ENCODE measurements around the gene CLEC4M. TPM values are rescaled to one million over a fixed set of nuclear protein-coding genes. Genes with fewer than 3 reads are reported as not detected.

The CLEC4M gene
- total RNA-seq, 2 donors from 2014 or later: not detected

- Histone ChIP-seq H3K27ac (no peak overlapping the region), H3K4me3 (no peak overlapping the region), H3K36me3 (no peaks in the 10 kb centered on the region), H3K9me3 (no peaks in the 10 kb centered on the region), H3K27me3 (replicated peaks; ENCODE audit: insufficient read depth) (peaks cover 10% of the 10 kb centered on the region), H3K4me1 (ENCODE audit: control insufficient read depth in 1 of 2, low read depth in 2 of 2) (no peaks in the 10 kb centered on the region)
- no peak for DNase-seq (ENCODE audit: low spot score)
- no peak for ATAC-seq (ENCODE audit: insufficient number of reproducible peaks, low FRiP score, low read depth)
- no peak for TF ChIP-seq CTCF (IDR thresholded peaks at IDR 0.05)
These were observed 32.6 kb downstream of the CLEC4M start for GRCh38 chr19:7795555-7796161.

GRCh38 chr19:7799640-7800355 is 36.8 kb downstream of the CLEC4M start:
- DNase-seq (ENCODE audit: low spot score): peak; percentile 14
- H3K27me3 ChIP-seq (replicated peaks; ENCODE audit: insufficient read depth): peaks cover 10% of the 10 kb centered on the region
- H3K4me1 ChIP-seq (ENCODE audit: control insufficient read depth in 1 of 2, low read depth in 2 of 2): no peaks in the 10 kb centered on the region
- no peaks in the 10 kb centered on the region for H3K36me3 ChIP-seq
- H3K27ac ChIP-seq: no peak overlapping the region
- TF ChIP-seq CTCF (IDR thresholded peaks at IDR 0.05): peak; percentile 33
- no peak for ATAC-seq (ENCODE audit: insufficient number of reproducible peaks, low FRiP score, low read depth)
- H3K9me3 ChIP-seq: peaks cover 6% of the 10 kb centered on the region
- peak overlapping the region; percentile 36 for H3K4me3 ChIP-seq

GRCh38 chr19:7801020-7801570 is 38.1 kb downstream of the CLEC4M start:
- Histone ChIP-seq H3K4me3 (no peak overlapping the region), H3K9me3 (peaks cover 6% of the 10 kb centered on the region), H3K27me3 (replicated peaks; ENCODE audit: insufficient read depth) (peaks cover 10% of the 10 kb centered on the region), H3K4me1 (ENCODE audit: control insufficient read depth in 1 of 2, low read depth in 2 of 2) (no peaks in the 10 kb centered on the region), H3K27ac (no peak overlapping the region), H3K36me3 (no peaks in the 10 kb centered on the region)
- ATAC-seq (ENCODE audit: insufficient number of reproducible peaks, low FRiP score, low read depth): no peak
- TF ChIP-seq CTCF (IDR thresholded peaks at IDR 0.05): no peak
- no peak for DNase-seq (ENCODE audit: low spot score)

GRCh38 chr19:7806234-7806633 is 43.2 kb downstream of the CLEC4M start:
- Histone ChIP-seq H3K27ac (no peak overlapping the region), H3K4me1 (ENCODE audit: control insufficient read depth in 1 of 2, low read depth in 2 of 2) (no peaks in the 10 kb centered on the region), H3K4me3 (no peak overlapping the region), H3K27me3 (replicated peaks; ENCODE audit: insufficient read depth) (no peaks in the 10 kb centered on the region), H3K36me3 (no peaks in the 10 kb centered on the region), H3K9me3 (peaks cover 3% of the 10 kb centered on the region)
- ATAC-seq (ENCODE audit: insufficient number of reproducible peaks, low FRiP score, low read depth): no peak
- DNase-seq (ENCODE audit: low spot score): no peak
- TF ChIP-seq CTCF (IDR thresholded peaks at IDR 0.05): no peak

GRCh38 chr19:7806876-7807275 is 43.8 kb downstream of the CLEC4M start:
- Histone ChIP-seq H3K4me1 (ENCODE audit: control insufficient read depth in 1 of 2, low read depth in 2 of 2) (no peaks in the 10 kb centered on the region), H3K27me3 (replicated peaks; ENCODE audit: insufficient read depth) (no peaks in the 10 kb centered on the region), H3K27ac (no peak overlapping the region), H3K36me3 (no peaks in the 10 kb centered on the region), H3K4me3 (no peak overlapping the region), H3K9me3 (peaks cover 8% of the 10 kb centered on the region)
- no peak for TF ChIP-seq CTCF (IDR thresholded peaks at IDR 0.05)
- ATAC-seq (ENCODE audit: insufficient number of reproducible peaks, low FRiP score, low read depth) (no peak), DNase-seq (ENCODE audit: low spot score) (no peak)
